GM12878 (cell line): ENCODE measurements around the gene CAMTA1.

ENCODE experiments used
- ESRRA ChIP-seq: IDR thresholded peaks from 2 replicates; pipeline ENCODE4 v1.6.1; 2012; ENCODE audit warnings: mild to moderate bottlenecking, low read length, improper control_type of control experiment
- MYC ChIP-seq: IDR thresholded peaks from 2 replicates; pipeline ENCODE4 v1.6.1; 2011; ENCODE audit warnings: mild to moderate bottlenecking, low read length, moderate library complexity, inconsistent platforms; ENCODE audit not compliant: insufficient read depth, insufficient replicate concordance, insufficient read length, severe bottlenecking
- PAX5 ChIP-seq: IDR thresholded peaks from 2 replicates; pipeline ENCODE4 v1.6.1; 2011; ENCODE audit warnings: low read depth, low read length, borderline replicate concordance
- POLR2AphosphoS2 ChIP-seq: IDR thresholded peaks from 2 replicates; pipeline ENCODE4 v1.6.1; 2011; ENCODE audit warnings: low read depth, mild to moderate bottlenecking, low read length, improper control_type of control experiment, moderate library complexity
- RAD21 ChIP-seq: IDR thresholded peaks from 2 replicates; pipeline ENCODE4 v1.6.1; 2011; ENCODE audit warnings: mild to moderate bottlenecking, low read depth, low read length, moderate library complexity; ENCODE audit not compliant: insufficient read depth
- REST ChIP-seq: IDR thresholded peaks from 2 replicates; pipeline ENCODE4 v1.6.1; 2012; ENCODE audit warnings: mild to moderate bottlenecking, low read depth, low read length
- SP1 ChIP-seq: IDR thresholded peaks from one replicate; pipeline ENCODE4 v1.6.1; 2011; ENCODE audit warnings: low read depth, low read length
- SRF ChIP-seq, 2 experiments: IDR thresholded peaks; 2 replicates each; pipeline ENCODE4 v1.6.1; 2011; ENCODE audit warnings: low read depth in 2 of 2, low read length in 2 of 2, mild to moderate bottlenecking in 1 of 2, moderate library complexity in 1 of 2
- SUZ12 ChIP-seq: fragments of 200-600 bp; sonication (generic); IDR thresholded peaks from one replicate; pipeline ENCODE4 v1.6.1; 2018; ENCODE audit warnings: antibody characterized with exemption, mild to moderate bottlenecking; ENCODE audit not compliant: unreplicated experiment
- TARDBP ChIP-seq: IDR thresholded peaks from 2 replicates; pipeline ENCODE4 v1.6.1; 2016; ENCODE audit warnings: borderline replicate concordance
- TF ChIP-seq, protein P1 (sequence below), 3 experiments: IDR thresholded peaks in 2 of 3; conservative IDR thresholded peaks in 1 of 3; 2 replicates each; pipeline ENCODE4 v1.5.1; 2011; ENCODE audit warnings: low read depth in 3 of 3, low read length in 3 of 3, mild to moderate bottlenecking in 3 of 3, control low read depth in 2 of 3, moderate library complexity in 2 of 3, inconsistent platforms in 1 of 3, mixed read lengths in 1 of 3; ENCODE audit not compliant: control insufficient read depth in 2 of 3, insufficient read depth in 1 of 3; ENCODE audit errors: extremely low read depth in 1 of 3

DNA sequence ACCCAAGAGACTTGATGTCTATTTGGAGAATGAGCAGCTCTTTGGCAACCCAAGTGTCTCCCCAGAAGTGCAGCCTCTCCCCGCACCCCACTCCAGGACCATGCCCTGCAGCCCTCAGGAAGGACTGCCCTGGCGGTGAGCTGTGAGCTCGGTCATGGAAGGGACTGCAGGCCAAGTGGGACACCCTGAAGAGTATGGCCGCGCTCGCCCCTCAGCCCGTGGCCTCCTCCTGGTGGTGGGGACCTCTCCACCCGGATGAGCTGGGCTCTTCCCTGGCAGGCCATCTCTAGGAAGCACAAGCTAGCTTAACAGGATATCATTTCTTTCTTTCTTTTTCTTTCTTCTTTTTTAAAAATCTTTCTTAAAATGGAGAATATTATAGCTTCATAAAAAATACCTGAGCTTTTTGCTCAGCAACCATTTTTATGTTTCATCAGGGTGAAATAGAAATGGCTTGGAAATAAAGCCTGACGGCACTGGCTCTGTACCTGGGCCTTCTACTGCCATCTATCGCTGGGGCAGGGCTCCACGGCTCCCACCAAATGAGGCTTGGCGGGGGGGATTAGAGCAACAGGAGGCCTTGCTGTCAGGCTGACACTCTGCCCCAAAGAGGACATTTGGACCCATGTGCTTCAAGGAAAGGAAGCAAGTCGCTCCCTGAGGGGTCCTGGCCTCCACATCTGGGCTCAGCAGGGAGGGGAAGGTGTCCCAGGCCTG is 689.7 kb downstream of the CAMTA1 start:
- TF ChIP-seq, protein P1, sequence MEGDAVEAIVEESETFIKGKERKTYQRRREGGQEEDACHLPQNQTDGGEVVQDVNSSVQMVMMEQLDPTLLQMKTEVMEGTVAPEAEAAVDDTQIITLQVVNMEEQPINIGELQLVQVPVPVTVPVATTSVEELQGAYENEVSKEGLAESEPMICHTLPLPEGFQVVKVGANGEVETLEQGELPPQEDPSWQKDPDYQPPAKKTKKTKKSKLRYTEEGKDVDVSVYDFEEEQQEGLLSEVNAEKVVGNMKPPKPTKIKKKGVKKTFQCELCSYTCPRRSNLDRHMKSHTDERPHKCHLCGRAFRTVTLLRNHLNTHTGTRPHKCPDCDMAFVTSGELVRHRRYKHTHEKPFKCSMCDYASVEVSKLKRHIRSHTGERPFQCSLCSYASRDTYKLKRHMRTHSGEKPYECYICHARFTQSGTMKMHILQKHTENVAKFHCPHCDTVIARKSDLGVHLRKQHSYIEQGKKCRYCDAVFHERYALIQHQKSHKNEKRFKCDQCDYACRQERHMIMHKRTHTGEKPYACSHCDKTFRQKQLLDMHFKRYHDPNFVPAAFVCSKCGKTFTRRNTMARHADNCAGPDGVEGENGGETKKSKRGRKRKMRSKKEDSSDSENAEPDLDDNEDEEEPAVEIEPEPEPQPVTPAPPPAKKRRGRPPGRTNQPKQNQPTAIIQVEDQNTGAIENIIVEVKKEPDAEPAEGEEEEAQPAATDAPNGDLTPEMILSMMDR (IDR thresholded peaks at IDR 0.05 in 2 of 3, conservative IDR thresholded peaks at IDR 0.05 in 1 of 3; ENCODE audit: control insufficient read depth in 2 of 3, extremely low read depth in 1 of 3, insufficient read depth in 1 of 3, low read depth in 3 of 3, low read length in 3 of 3) = peak in 2 of 3 experiments; percentile 6 to 7; a peak in 1 of 6 replicates
- TF ChIP-seq RAD21 = no peak
- no peak for TF ChIP-seq REST
- TF ChIP-seq TARDBP = no peak
- TF ChIP-seq SRF (IDR thresholded peaks at IDR 0.05; ENCODE audit: low read depth in 2 of 2, low read length in 2 of 2) = no peak
- no peak for TF ChIP-seq ESRRA
- no peak for TF ChIP-seq POLR2AphosphoS2
- TF ChIP-seq SUZ12 = no peak
- TF ChIP-seq MYC = no peak
- TF ChIP-seq SP1 = no peak
- TF ChIP-seq PAX5 = no peak
